ENCODE measurements around the gene EIF3A.

The EIF3A gene

GRCh38 chr10:119060107-119060506 is 20.5 kb downstream of the EIF3A start:
- FAIRE-seq (no peak), DNase-seq (ENCODE audit: insufficient read length, low spot score) (no peak)
- no peak for TF ChIP-seq CTCF (IDR thresholded peaks at IDR 0.05; ENCODE audit: insufficient read depth, missing control alignments)

- no peak for FAIRE-seq
- no peak for TF ChIP-seq CTCF (IDR thresholded peaks at IDR 0.05; ENCODE audit: insufficient read depth, missing control alignments)
- no peak for DNase-seq (ENCODE audit: insufficient read length, low spot score)
Measured at GRCh38 chr10:119059557-119059956, 21.1 kb downstream of the EIF3A start.

GRCh38 chr10:119058010-119058409 is 22.6 kb downstream of the EIF3A start:
- no peak for TF ChIP-seq CTCF (IDR thresholded peaks at IDR 0.05; ENCODE audit: insufficient read depth, missing control alignments)
- no peak for DNase-seq (ENCODE audit: insufficient read length, low spot score)
- FAIRE-seq, result no peak

DNA sequence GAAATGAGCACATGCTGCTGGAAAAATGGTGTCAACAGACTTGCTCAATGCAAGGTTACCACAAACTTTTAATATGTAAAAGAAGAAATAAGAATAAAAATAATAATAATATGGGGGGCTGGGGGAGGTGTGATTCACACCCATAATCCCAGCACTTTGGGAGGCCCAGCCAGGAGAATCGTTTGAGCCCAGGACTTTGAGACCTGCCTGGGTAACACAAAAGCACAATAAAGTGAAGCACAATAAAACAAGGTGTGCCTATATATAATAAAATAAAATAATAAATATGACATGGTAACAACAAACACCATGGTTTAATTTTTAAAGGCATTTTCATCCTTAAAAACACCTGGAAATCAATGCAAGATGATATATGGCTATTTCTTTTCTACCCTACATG is 25.1 kb downstream of the EIF3A start:
- DNase-seq (ENCODE audit: insufficient read length, low spot score) (no peak), FAIRE-seq (no peak)
- no peak for TF ChIP-seq CTCF (IDR thresholded peaks at IDR 0.05; ENCODE audit: insufficient read depth, missing control alignments)

DNA sequence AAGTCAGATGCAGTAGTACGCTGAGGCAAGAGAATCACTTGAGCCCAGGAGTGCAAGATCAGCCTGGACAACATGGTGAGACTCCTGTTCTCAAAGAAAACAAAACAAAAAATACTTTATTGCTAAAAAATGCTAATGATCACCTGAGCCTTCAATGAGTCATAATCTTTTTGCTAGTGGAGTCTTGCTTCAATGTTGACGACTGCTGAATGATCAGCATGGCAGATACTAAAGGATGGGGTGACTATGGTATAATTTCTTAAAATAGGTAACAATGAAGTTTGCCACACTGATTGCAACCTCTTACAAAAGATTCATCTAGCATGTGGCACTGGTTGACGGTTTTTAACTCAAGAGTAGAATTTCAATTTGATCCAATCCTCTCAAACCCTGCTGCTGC is 28.8 kb downstream of the EIF3A start:
- TF ChIP-seq CTCF (IDR thresholded peaks at IDR 0.05; ENCODE audit: insufficient read depth, missing control alignments), result no peak
- FAIRE-seq (no peak), DNase-seq (ENCODE audit: insufficient read length, low spot score) (no peak)

DNA sequence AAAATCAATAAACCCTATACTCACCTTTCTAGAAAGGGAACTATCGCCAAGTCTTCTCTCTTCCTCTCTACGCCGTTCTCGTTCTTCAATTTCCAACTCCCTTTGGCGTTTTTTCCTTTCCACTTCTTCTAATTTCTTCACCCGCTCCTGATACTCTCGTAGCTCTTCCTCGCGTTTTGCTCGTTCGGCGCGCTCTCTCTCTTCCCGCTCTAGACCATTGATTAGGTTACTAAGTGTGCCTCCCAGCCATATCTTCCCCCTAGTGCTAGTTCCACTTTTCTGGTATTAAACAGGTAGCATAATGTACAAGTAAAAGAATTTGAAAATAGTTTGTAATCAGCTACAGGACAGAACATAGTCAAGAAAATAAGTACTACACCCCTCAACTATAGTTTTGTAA is 30.8 kb downstream of the EIF3A start:
- FAIRE-seq, result no peak

DNA sequence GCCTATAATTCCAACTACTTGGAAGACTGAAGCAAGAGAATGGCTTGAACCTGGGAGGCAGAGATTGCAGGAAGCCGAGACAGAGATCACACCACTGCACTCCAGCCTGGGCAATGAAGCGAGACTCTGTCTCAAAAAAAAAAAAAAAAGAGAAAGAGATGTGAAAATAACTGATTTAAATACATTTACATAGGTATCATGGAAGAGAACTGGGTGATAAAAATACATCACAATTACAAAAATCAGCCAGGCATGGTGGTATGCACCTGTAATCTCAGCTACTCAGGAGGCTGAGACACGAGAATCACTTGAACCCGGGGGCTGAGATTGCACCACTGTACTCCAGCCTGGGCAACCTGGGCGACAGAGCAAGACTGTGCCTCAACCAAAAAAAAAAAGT is 31.3 kb downstream of the EIF3A start:
- FAIRE-seq, result no peak
- no peak for DNase-seq (ENCODE audit: insufficient read length, low spot score)
- no peak for TF ChIP-seq CTCF (IDR thresholded peaks at IDR 0.05; ENCODE audit: insufficient read depth, missing control alignments)

More for the DNA sequence above, 30.8 kb downstream of the EIF3A start:
- no peak for TF ChIP-seq CTCF (IDR thresholded peaks at IDR 0.05; ENCODE audit: insufficient read depth, missing control alignments)
- no peak for DNase-seq (ENCODE audit: insufficient read length, low spot score)

All from D721Med (cell line).